ENCODE results near the gene HSPA4L.

The HSPA4L gene

GRCh38 chr4:127799711-127800110 lies 17.6 kb downstream of the HSPA4L start:
- Histone ChIP-seq H3K4me2 (ENCODE audit: low read length) (no peak overlapping the region), H3K9ac (ENCODE audit: low read length) (no peak overlapping the region), H3K27ac (ENCODE audit: low read length) (no peak overlapping the region), H3K79me2 (ENCODE audit: low read length) (no peaks in the 10 kb centered on the region), H2AFZ (ENCODE audit: low read depth, low read length) (no peak overlapping the region), H3K4me3 (ENCODE audit: low read length) (no peak overlapping the region), H3K9me3 (ENCODE audit: insufficient read depth, low read length) (no peaks in the 10 kb centered on the region), H3K4me1 (ENCODE audit: low read length) (no peaks in the 10 kb centered on the region), H4K20me1 (ENCODE audit: insufficient read depth, low read length) (no peaks in the 10 kb centered on the region), H3K27me3 (ENCODE audit: low read depth, low read length) (no peaks in the 10 kb centered on the region), H3K36me3 (replicated peaks; ENCODE audit: low read depth, low read length) (no peaks in the 10 kb centered on the region)
- TF ChIP-seq CTCF (IDR thresholded peaks at IDR 0.05; ENCODE audit: low read depth, low read length) (no peak), EZH2phosphoT487 (IDR thresholded peaks at IDR 0.05; ENCODE audit: low read depth) (no peak)

- Histone ChIP-seq H3K79me2 (ENCODE audit: low read length) (no peaks in the 10 kb centered on the region), H2AFZ (ENCODE audit: low read depth, low read length) (0 out of 2 replicates have a peak overlapping the region, but pooled peaks have one; percentile 6), H3K4me2 (ENCODE audit: low read length) (peak overlapping the region; percentile 23), H3K27me3 (ENCODE audit: low read depth, low read length) (no peaks in the 10 kb centered on the region), H3K27ac (ENCODE audit: low read length) (no peak overlapping the region), H3K4me3 (ENCODE audit: low read length) (no peak overlapping the region), H3K9ac (ENCODE audit: low read length) (no peak overlapping the region), H3K36me3 (replicated peaks; ENCODE audit: low read depth, low read length) (no peaks in the 10 kb centered on the region), H3K4me1 (ENCODE audit: low read length) (peaks cover 7% of the 10 kb centered on the region; the same call in 1 of the 2 replicates), H3K9me3 (ENCODE audit: insufficient read depth, low read length) (no peaks in the 10 kb centered on the region), H4K20me1 (ENCODE audit: insufficient read depth, low read length) (no peaks in the 10 kb centered on the region)
- TF ChIP-seq EZH2phosphoT487 (IDR thresholded peaks at IDR 0.05; ENCODE audit: low read depth) (no peak), CTCF (IDR thresholded peaks at IDR 0.05; ENCODE audit: low read depth, low read length) (peak; percentile 33)
Measured at GRCh38 chr4:127809173-127809800, 27.2 kb downstream of the HSPA4L start.

- no peak for TF ChIP-seq EZH2phosphoT487 (IDR thresholded peaks at IDR 0.05; ENCODE audit: low read depth)
- no peaks in the 10 kb centered on the region for H3K27me3 ChIP-seq (ENCODE audit: low read depth, low read length)
- H3K79me2 ChIP-seq (ENCODE audit: low read length) = no peaks in the 10 kb centered on the region
- H3K4me3 ChIP-seq (ENCODE audit: low read length) = no peak overlapping the region
- no peak overlapping the region for H3K4me2 ChIP-seq (ENCODE audit: low read length)
- H3K9me3 ChIP-seq (ENCODE audit: insufficient read depth, low read length) = no peaks in the 10 kb centered on the region
- H3K36me3 ChIP-seq (replicated peaks; ENCODE audit: low read depth, low read length) = no peaks in the 10 kb centered on the region
- H3K27ac ChIP-seq (ENCODE audit: low read length) = no peak overlapping the region
- H3K9ac ChIP-seq (ENCODE audit: low read length) = no peak overlapping the region
- H4K20me1 ChIP-seq (ENCODE audit: insufficient read depth, low read length) = no peaks in the 10 kb centered on the region
- peaks cover 7% of the 10 kb centered on the region; the same call in 1 of the 2 replicates for H3K4me1 ChIP-seq (ENCODE audit: low read length)
- H2AFZ ChIP-seq (ENCODE audit: low read depth, low read length) = no peak overlapping the region
Measured at GRCh38 chr4:127810551-127810950, 28.4 kb downstream of the HSPA4L start.

- Histone ChIP-seq H2AFZ (ENCODE audit: low read depth, low read length) (no peak overlapping the region), H3K4me3 (ENCODE audit: low read length) (no peak overlapping the region), H3K79me2 (ENCODE audit: low read length) (no peaks in the 10 kb centered on the region), H3K36me3 (replicated peaks; ENCODE audit: low read depth, low read length) (no peaks in the 10 kb centered on the region), H3K9me3 (ENCODE audit: insufficient read depth, low read length) (no peaks in the 10 kb centered on the region), H3K4me2 (ENCODE audit: low read length) (no peak overlapping the region), H3K4me1 (ENCODE audit: low read length) (peaks cover 6% of the 10 kb centered on the region), H4K20me1 (ENCODE audit: insufficient read depth, low read length) (no peaks in the 10 kb centered on the region), H3K27me3 (ENCODE audit: low read depth, low read length) (no peaks in the 10 kb centered on the region), H3K27ac (ENCODE audit: low read length) (no peak overlapping the region), H3K9ac (ENCODE audit: low read length) (no peak overlapping the region)
- TF ChIP-seq EZH2phosphoT487 (IDR thresholded peaks at IDR 0.05; ENCODE audit: low read depth) = no peak
- TF ChIP-seq CTCF (IDR thresholded peaks at IDR 0.05; ENCODE audit: low read depth, low read length) = no peak
Measured at GRCh38 chr4:127822430-127822829, 40.3 kb downstream of the HSPA4L start.

Data from OCI-LY3 (cell line).